D721Med (cell line): ENCODE results near the gene AHNAK2.

Source experiments
- DNase-seq: peaks from one replicate; pipeline ENCODE4 v3.0.0; 2011; ENCODE audit warnings: low spot score; ENCODE audit not compliant: insufficient read length
- FAIRE-seq: peaks from 2 replicates; lab custom pipeline; 2011; peaks lifted over from hg19 to GRCh38; lab: Jason Lieb, UNC
- CTCF ChIP-seq: IDR thresholded peaks from 2 replicates; pipeline ENCODE4 v1.5.1; 2012; ENCODE audit warnings: mild to moderate bottlenecking, control low read depth; ENCODE audit not compliant: insufficient read depth; ENCODE audit errors: missing control alignments

Gene AHNAK2

GRCh38 chr14:104975481-104976197, 2.5 kb downstream of the AHNAK2 start:
- peak; percentile 44 for TF ChIP-seq CTCF
- FAIRE-seq = no peak
- DNase-seq = no peak

DNA sequence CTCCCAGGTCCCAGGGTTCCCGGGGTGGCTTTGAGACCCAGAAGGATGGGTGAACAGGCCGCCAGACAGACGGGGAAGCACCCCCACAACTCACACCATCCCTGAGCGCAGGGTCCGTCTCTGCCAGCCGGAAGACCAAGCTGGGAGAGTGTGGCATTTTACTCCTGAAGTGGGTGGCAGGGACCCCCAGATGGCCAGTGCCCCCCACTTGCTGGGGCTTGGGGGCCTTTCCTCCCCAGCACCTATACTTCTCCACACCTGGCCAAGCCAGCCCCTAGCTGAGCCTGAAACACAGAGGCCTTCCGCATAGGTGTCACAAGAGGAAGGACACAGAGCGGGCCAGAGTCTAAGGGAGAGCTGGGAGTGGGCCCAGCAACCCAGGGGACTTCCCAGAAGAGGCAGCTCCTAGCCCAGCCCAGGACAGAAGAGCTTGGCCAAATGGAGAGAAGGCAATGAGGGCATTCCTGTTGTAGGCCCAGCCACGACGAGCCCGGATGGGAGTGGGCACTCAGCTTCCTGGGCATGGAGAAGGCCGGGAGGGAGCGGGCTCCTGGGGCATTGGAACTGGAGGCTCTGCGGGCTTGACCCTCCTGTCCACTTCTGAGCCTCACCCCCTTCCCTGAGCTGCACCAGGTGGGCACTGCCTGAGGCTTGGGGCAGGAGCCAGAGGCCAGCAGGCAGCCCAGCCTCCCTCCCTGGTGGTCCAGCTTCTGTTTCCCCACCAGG, 3.3 kb downstream of the AHNAK2 start:
- no peak for DNase-seq
- no peak for TF ChIP-seq CTCF
- no peak for FAIRE-seq

- FAIRE-seq = no peak
- TF ChIP-seq CTCF = no peak
- no peak for DNase-seq
Observed at GRCh38 chr14:104974146-104974541, 4.0 kb downstream of the AHNAK2 start.

DNA sequence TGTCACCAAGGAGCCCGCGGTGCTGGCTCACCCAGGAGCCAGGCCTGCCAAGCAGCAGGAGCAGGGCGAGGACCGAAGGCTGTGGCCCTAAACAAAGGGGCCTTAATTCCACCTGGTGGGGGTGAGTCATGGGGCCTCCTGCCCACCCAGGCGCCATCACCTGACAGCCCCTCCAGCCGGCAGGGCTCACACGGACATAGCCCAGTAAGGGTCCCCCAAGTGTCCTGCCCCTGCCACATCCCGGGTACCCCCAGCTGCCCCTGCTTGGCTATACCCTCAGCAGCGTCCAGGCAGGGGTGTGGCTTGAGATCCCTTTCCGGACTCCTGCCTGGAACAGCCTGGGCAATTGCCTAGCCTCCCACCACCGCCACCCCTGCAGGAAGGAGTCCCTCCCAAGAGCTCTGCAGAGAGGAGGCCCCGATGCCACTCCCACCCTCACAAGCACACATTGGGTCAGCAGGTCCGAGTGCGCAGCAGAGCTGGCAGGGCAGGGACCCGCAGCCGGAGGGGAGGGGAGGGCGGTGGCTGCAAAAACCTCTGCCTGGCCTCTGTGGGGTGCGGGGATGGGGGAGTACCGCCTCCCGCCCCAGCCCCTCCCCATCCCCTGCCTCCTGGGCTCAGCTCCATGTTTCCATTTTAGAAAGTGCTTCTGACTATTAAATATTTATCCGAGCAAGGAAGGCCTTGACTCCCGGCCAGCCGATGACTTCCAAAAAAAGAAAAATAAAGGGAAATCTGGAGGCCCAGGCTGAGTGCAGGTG, 4.6 kb downstream of the AHNAK2 start:
- DNase-seq (no peak), FAIRE-seq (no peak)
- no peak for TF ChIP-seq CTCF

DNA sequence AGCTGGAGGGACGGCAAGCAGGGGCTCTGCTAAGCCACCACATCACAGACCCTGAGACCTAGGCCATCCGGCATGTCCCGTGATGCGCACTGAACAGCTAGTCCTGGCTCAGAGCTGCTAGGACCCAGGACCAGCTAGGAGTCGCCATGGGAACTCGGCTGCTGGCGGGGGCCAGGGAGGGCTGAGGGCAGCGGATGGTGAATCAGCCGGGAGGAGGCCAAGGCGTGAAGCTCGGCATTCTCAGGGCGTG, 5.1 kb downstream of the AHNAK2 start:
- TF ChIP-seq CTCF = no peak
- DNase-seq = no peak
- FAIRE-seq = no peak

GRCh38 chr14:104972301-104973134, 5.7 kb downstream of the AHNAK2 start:
- FAIRE-seq (no peak), DNase-seq (no peak)
- TF ChIP-seq CTCF = no peak
